HG03097 (cell line): ENCODE results near the gene KCND2.
"Not testable (repeated sequence)": the region's sequence is repeated elsewhere in the genome, so short reads cannot be mapped to it uniquely, and the experiment has no call there.

ENCODE experiments used
- ATAC-seq: cut with Tn5 transposase; IDR thresholded peaks from one replicate; pipeline ENCODE4 v1.9.1; 2021; ENCODE audit not compliant: unreplicated experiment, low FRiP score

The KCND2 gene

DNA sequence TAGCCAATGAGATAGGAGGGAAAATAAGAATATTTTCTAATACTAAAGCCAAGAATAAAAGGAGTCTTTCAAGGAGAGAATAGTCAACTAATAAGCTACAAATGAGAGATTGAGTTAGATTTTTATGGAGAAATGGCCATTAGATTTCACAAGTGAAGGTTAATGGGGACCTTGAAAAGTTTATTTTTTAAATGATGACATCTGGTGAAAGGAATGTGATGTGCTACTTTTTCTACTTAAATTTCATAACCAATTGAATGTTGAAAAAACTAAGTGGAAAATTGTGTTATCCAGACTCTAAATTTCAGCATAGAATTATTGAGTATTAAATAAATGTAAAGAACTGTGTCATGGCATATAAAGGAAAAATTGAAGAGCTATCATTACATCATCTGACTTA is 459.3 kb downstream of the KCND2 start:
- ATAC-seq: no peak

DNA sequence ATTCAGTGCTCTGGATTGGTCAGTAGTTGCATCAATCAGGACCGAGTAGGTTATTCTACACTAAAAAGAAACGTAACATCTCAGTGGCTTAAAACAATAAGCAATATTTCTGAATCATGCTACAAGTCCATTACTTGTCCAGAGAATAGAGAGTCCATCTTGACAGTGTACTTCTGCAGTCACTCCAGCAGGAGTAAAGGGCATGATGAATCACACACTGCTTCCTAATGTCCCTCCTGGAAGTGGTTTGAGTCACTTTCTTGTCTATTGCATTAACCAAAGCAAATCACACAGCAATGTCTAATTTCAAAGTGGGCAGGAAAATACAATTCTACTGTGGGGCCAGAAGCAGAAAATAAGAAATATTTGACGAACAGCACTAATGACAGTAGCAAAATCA is 460.2 kb downstream of the KCND2 start:
- ATAC-seq: no peak

DNA sequence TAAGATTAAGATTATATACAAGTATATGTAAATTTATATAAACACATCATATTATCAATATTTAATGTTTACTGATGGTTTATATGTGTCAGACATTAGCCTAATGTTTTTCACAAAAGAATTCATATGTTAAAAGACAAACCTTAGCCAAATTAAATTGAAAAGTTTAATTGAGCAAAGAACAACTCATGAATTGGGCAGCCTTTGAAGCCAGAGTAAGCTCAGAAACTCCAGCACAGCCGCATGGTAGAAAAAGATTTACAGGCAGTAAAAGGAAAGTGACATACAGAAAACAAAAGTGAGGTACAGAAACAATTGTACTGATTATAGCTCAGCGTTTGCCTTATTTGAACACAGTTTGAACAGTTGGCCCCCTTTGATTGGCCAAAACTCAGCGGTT is 460.9 kb downstream of the KCND2 start:
- ATAC-seq: no peak

DNA sequence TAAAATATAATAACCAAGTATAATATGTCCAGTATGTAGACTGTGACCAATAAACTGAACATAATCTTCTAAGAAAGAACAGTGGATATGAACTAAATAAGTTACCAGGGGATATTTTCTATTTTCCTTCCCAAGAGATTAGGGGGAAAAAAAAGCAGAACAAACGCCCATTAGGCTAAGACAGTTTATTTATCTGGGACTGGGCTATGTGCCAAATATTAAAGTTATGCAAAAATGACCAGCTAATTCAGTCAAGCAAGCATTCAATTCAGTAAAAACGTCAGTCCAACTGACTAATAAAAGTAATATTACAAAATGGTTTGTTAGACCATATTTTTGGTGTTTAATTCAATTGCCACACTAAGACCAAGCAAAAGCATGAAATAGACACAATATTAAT is 462.8 kb downstream of the KCND2 start:
- ATAC-seq: no peak

DNA sequence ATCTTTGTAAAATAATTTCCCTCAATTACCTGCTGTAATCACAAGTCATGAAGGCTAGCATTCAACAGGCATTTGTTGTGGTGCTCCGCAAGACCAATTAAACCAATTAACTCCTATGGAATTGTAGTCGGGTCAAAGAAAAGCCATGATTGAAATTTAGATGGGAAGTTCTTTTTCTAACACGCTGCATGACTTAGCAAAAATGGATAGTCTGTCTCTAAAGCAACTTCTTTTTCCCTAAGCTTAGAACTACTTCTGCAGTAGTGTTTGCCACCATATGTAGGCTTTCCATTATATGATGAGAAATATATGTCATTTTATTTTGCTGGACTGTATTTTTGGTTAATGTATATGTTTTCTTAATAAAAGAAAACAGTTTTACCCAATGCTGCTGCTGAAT is 465.8 kb downstream of the KCND2 start:
- no peak for ATAC-seq

DNA sequence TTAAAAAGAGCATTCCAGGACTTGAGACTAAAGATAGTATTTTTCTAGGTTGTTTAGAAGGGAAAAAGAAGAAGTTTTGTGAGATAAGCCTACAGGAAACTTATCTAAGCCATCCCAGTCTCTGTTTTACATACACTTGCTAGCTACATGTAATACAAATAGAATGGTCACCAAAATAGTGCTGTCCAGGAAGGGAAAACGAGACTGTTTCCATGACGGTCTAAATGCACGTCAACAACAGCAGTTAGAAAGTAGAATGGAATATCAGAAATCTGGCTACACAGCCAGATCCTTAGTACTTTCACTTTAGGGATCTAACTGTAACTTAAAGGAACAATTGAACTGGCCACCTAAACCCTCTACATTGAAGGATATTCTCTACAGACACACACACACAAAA is 467.4 kb downstream of the KCND2 start:
- ATAC-seq: no peak

DNA sequence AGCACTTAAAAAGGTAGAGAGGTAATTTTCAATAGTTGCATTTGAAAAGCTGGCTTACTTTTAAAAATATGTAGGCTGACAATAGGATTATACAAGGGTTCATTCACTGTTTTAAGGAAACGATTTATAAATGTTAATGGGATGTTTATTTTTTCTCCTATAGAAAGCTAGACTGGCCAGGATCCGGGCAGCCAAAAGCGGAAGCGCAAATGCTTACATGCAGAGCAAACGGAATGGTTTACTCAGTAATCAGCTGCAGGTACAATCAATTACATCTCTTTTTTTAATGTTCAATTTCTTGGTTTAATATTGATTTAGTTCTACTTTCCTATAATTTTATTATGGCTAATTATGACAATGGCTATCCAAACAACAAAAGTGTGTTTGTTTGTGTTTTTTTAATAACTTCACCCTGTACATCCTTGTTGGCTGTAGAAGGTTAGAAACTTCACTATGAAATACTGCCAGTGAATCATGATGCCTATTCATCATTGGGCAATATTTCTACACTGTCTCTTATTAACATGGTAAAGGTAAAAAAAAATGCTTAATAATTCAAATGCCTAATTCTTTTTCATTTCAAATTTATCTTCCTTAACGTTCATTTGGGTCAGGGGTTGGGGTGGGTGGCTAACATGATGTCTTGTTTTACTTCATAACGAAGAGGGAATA is 468.5 kb downstream of the KCND2 start:
- no peak for ATAC-seq

DNA sequence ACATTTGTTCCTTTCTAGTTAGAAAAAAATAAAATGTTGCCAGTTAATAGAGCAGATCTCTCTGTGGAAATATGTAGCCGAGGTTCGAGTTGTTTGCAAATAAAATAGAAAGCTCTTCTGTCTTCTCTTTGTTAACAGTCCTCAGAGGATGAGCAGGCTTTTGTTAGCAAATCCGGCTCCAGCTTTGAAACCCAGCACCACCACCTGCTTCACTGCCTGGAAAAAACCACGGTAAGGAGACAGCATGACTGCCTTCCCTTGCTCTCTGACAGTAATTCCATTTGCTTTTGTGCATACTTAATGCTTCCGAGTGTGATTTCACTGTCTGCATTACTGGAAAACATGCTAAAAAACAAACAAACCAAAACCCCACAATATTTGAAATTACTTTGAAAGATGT is 469.4 kb downstream of the KCND2 start:
- ATAC-seq: no peak

DNA sequence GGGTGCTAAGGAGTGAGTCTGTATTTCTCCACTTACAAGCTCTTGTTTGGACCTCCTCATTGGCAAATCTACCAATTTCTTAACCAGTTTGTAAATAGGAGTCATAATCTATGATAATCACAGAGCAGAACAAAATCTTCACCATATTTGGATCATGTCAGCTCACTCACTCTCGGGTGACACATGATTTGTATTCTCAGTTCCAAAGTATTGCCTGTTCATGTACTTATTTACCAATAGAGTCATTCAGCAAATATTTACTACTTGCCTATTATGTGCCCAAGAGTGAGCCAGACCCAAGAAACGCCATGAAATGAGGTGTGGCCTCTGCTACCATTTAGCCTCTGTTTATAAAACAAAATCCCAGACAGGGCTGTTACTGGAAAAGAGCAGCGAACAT is 470.2 kb downstream of the KCND2 start:
- no peak for ATAC-seq

DNA sequence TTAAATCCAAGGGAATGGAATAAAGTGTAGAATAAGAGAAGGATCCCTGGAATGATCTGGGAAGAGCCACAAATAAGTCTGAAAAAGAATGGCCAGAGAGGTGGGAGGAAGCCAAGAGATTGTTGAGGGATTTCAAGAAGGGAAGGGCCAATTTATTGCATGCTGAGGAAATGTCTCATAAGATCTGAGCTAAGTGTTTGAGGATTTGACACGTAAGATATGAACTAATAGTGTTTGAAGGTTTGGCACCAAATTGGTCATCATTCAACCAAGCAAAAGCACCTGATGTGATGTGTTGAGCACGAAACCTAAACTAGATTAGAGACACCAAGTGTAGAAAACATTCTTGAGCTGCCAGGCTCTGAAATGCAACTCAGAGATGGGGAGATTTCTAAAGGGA is 487.1 kb downstream of the KCND2 start:
- no peak for ATAC-seq

DNA sequence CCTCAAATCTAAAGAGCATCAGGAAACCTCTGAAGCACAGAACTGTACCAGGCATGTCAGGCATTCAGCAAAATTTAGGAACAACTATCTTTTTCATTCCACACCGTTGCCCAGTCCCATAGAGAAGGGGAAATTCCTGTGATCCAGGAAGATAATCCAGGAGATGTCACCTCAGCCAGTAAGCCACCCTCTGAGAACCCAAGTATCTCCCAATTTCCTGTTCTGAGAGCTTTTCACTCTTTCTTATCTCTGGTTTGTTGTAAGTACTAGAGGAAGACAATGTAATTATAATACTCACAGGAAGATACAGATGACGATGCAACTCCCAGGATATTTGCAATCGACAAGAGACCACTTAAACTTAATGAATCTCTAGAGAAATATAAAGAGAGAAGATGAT is 487.9 kb downstream of the KCND2 start:
- ATAC-seq: no peak

DNA sequence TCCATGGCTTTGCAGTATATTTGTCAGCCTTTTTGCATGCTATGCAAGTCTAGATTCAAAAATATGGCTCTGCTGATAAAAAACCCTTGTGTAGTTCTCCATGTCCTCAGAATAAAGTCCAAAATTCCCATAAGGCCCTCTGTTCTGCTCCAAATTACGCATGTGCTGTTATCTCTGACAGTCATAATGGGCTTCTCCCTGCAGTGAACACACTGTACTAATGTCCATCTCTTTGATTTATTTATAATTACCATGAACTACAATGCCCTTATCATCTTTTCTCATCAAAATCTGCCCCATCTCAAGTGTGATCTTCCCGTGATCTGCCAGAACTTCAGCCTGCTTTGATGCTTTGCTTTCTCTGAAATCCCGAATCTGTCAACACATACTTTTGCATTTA is 497.2 kb downstream of the KCND2 start:
- ATAC-seq: no peak

DNA sequence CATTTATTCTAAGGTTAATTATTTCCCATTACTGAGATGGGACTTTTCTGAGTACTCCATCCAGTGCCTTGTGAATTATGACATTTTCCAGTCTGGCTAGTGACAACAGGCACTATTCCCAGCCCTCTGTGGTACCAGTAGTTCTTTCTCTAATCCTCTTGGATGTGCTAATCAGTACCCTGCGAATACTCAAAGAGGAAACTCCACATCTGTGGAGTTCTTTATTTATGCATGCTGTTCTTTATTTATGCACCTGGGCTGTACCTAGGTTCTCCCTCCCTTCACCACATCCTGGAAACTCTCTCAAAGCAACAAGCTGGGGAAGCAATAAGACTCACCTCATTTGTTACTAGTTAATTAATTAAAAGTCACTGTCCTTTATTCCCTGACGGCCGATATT is 501.5 kb downstream of the KCND2 start:
- ATAC-seq: no peak

DNA sequence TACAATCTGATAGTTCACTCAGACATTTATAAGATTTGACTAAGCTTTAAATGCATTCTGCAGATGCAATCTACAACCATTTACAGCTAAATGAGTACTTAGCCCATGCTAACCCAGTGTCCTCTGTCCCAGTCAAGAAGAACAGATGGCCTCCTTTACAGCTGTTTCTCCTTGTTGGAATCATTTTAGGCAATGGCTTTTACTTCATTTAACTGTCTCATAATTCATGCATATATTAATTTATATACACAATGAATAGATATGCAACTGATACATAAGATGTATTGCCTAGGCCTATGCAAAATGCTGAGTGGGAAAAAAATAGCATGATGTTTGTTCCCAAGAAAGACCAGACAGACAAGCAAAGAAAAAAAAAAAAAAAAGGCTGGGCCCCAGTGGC is 502.8 kb downstream of the KCND2 start:
- ATAC-seq: no peak

DNA sequence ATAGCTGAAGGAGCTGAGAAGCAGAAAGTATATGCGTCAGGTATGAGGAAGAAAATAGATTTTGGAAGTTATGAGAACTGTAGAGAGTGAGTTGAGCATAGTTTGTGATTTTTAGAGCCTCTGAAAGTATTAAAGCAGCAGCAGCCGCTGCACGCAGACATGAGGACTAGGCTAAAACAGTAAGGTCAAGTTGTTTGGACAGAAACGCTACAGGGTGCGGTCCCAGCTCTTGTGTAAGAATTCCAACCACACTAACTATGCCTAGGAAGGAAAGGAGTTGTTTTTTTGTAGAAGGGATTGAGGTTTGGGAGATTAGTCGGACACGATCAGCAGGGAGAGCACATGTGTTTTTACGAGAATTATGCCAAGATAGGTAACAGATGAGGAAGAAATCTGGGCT is 506.1 kb downstream of the KCND2 start:
- ATAC-seq: not testable (repeated sequence)

DNA sequence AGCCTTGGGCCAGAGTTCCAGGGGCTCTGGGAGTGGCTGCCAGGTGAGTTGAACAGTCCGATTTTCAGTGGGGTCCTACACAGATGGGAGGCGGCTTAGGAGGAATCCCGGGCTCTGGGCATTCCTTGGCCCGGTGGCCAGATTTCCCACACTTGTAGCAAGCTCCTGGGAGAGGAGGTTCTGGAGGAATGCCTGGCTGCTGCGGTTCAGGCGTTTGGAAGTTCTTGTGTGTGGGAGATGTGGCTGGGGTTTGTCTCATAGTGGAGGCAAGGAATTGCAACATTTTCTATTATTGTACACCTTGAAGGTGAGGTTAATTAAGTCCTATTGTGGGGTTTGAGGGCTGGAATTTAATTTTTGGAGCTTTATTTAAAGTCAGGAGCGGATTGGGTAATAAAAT is 507.5 kb downstream of the KCND2 start:
- ATAC-seq: not testable (repeated sequence)

DNA sequence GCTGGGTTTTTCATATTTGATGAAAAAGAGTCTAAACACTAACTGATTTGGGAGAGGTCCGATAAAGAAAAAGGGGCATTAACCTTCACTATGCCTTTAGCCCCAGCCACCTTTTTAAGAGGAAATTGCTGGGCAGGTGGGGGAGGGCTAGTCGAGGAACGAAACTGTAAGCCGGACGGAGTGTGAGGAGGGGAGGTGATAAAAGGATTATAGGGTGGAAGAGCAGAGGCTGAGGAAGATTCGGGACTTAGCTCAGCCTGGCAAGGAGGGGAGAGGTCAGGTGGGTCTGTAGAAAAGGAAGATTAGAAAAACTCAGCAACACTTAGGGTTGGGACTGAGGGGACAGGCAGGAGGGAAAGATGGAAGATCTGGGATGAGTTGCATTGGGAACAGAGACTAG is 508.0 kb downstream of the KCND2 start:
- no peak for ATAC-seq

DNA sequence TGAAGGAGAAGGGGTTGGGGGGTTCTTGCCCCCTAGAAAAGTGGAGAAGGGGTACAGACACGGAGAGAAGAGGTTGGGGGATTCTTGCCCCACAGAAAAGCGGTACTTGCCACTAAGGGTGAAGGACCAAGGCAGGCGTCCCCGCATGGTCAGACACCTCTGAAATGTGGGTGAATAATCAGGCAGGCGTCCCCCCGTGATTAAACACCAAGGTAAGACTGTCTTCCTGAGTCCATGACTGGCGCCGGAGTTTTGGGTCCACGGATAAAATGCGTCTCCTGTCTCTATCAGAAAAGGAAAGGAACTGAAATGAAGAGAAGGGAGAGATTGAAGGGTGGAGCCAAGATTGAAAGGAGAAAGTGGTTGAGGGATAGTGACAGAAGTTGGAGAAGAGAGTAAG is 508.9 kb downstream of the KCND2 start:
- ATAC-seq: not testable (repeated sequence)

DNA sequence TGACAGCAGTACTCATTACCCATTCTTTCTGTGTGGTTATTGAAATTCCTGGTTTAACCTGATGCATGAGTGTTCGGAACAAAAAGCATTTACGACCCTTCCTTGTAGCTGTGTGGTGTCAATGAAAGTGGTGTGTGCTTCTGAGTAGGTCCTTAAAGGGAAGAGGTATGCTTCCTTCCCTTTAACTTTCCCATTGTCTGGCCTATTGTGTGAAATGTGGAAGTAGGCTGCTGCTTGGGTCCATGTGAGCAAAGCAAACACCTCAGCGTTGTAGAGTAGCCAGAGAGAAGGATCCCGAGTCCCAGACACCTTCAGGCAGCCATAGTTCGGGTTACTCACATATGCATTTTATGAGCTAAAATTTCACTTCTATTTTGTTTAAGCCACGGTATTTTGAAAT is 510.3 kb downstream of the KCND2 start:
- no peak for ATAC-seq

DNA sequence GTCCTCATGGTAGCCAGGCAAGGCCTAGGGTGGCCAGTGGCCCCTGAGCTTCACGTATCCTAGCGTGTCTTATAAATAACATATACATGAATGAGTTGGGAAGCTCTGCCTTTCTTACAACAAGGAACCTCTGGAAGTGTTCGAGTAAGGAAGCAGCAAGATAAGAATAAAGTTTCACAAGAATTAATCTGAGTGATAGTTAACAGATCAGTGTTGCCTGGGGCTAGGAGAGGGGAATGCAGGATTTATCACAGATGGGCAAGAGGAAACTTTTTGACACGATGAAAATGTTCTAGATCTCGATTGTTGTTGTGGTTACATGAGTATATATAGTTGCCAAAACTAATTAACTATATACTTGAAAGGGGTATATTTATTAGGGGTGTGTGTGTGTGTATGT is 510.7 kb downstream of the KCND2 start:
- ATAC-seq: no peak

DNA sequence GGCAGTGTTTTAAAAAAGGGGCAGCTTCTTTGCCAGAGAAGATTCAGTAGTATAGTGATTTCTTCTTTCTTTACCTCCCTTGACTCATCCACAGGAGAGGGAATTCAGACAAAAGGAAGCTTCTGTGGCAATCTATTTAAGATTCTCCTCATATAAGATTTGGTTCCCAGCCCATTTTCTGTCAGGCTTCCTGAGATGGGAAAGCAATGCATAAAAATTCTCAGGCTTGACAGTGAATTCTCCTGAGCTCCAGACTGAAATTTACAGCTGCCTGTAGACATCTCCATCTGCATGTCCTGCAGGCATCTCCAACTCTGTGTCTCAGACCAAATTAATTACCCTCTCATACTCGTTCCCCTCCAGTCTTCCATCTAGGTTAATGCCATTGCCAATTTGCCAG is 512.1 kb downstream of the KCND2 start:
- no peak for ATAC-seq

DNA sequence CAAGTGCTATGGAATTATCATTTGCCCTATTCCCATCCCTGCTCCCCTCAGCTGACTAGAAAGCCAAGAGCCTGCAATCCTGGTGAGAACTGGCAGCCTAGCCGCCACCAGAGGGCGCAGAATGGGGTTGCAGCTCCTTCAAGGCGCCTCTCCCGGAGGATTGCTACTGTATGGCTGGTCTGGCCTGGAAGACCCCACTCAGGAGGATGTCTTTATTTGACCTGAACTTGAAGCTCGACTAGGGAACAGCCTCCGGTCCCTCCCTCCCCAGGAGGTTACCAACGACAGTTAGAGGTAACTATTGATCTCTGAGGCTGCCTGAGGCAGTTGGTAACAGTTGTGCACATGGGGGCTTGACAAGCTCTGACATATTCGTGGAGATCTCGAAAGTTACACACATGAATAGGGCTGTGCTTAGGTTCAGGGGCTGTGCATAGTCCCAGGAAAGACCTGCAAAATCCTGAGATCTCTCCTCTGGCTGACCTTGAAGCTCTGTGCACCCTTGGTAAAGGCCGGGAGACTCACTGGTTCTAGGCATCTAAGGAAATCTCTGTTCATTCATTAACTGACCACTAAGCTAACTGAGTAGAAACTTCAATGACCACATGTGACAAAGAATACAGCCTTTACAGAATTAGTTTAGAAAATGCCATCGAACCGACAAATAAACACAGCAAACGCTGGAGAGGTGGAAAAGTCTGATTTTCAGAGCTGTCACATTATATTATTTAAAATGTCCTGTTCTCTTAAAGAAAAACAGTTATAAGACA is 519.3 kb downstream of the KCND2 start:
- ATAC-seq: peak; percentile 73

DNA sequence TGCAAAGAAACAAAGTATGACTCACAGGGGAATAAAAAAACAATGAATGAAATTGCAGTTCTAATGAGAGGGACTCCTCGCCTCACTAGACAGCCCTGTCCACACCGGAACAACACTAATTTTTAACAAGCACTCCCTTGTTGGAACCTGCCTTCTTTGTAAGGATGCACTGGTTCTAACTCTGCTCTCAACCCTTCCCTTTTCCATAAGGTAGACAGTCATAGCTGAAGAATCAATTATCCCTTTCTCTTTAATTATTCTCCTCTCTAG is 519.8 kb downstream of the KCND2 start:
- no peak for ATAC-seq
